Tibial nerve (tissue), 3 donors: ENCODE measurements around the gene GABRD.

Experiments used
- CTCF ChIP-seq, 5 experiments: fragments of 200-600 bp in 3 of 5; fragments of 450-650 bp in 2 of 5; sonication (generic) in 3 of 5; IDR thresholded peaks; one replicate each; pipeline ENCODE4 v1.5.1; 2016 to 2019; ENCODE audit warnings: antibody characterized with exemption in 5 of 5, mild to moderate bottlenecking in 3 of 5, moderate library complexity in 2 of 5
- POLR2A ChIP-seq, 2 donors: fragments of 450-650 bp; IDR thresholded peaks; one replicate each; pipeline ENCODE4 v1.6.1; 2017; ENCODE audit warnings: antibody characterized with exemption in 2 of 2, mild to moderate bottlenecking in 2 of 2, moderate library complexity in 2 of 2

DNA sequence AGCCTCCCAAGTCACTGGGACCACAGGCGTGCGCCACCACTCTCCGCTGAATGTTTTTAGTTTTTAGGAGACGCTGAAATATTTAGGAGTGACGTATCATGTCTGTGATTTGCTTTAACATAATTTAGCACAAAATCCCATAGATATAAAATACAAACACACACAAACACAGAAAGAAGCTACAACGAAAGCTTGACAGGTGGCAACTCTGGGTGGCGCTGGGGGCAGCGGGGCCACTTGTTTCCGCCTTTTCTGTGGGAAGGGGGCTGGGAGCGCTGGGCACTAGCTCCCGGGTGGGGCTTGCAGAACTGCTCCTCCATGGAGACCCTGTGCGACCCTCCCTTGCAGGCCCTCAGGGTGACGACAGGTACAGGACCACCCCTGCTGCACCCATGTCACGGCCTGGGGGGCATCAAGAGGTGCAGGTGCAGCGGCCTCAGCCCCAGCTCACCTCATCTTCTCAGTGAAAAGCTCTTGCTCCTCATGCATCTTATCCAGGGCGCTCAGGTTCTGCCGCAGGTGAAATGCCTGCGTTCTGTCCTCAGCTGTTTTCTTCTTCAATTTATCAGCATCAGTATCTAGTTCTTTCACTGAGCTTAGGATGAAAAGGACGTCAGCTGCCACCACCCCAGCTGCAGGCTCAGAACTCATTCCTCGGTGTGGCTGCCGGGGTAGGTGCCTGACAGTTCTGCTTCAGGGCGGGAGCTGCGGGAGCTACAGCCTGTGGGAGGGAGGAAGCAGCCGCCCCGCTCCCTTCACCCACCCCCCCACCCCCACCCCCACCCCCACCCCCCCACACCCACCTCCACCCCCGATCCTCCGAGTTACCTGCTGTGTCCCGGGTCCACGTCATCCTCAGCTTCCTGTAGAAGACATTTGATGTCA, 30.8 kb upstream of the GABRD start:
- TF ChIP-seq POLR2A (IDR thresholded peaks at IDR 0.05) = no peak
- TF ChIP-seq CTCF (IDR thresholded peaks at IDR 0.05) = no peak
